Measurements from ENCODE around the gene ADH1C.

The ADH1C gene

GRCh38 chr4:99301376-99302164 is 51.0 kb downstream of the ADH1C start:
- DNase-seq (ENCODE audit: low spot score): no peak
- ATAC-seq (ENCODE audit: low read depth): no peak
- TF ChIP-seq, protein P1, sequence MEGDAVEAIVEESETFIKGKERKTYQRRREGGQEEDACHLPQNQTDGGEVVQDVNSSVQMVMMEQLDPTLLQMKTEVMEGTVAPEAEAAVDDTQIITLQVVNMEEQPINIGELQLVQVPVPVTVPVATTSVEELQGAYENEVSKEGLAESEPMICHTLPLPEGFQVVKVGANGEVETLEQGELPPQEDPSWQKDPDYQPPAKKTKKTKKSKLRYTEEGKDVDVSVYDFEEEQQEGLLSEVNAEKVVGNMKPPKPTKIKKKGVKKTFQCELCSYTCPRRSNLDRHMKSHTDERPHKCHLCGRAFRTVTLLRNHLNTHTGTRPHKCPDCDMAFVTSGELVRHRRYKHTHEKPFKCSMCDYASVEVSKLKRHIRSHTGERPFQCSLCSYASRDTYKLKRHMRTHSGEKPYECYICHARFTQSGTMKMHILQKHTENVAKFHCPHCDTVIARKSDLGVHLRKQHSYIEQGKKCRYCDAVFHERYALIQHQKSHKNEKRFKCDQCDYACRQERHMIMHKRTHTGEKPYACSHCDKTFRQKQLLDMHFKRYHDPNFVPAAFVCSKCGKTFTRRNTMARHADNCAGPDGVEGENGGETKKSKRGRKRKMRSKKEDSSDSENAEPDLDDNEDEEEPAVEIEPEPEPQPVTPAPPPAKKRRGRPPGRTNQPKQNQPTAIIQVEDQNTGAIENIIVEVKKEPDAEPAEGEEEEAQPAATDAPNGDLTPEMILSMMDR (IDR thresholded peaks at IDR 0.05; ENCODE audit: poor library complexity, severe bottlenecking): no peak
- H3K4me1 ChIP-seq (ENCODE audit: insufficient read depth, poor library complexity, severe bottlenecking): no peaks in the 10 kb centered on the region
- no peaks in the 10 kb centered on the region for H3K36me3 ChIP-seq (ENCODE audit: low read depth)
- H3K27ac ChIP-seq (ENCODE audit: poor library complexity, severe bottlenecking): no peak overlapping the region
- no peaks in the 10 kb centered on the region for H3K27me3 ChIP-seq (ENCODE audit: insufficient read depth, poor library complexity, severe bottlenecking)
- no peaks in the 10 kb centered on the region for H3K9me3 ChIP-seq (ENCODE audit: severe bottlenecking)
- no peak overlapping the region for H3K4me3 ChIP-seq (ENCODE audit: severe bottlenecking)

GRCh38 chr4:99300934-99301333 is 51.6 kb downstream of the ADH1C start:
- Histone ChIP-seq H3K27ac (ENCODE audit: poor library complexity, severe bottlenecking) (no peak overlapping the region), H3K4me1 (ENCODE audit: insufficient read depth, poor library complexity, severe bottlenecking) (no peaks in the 10 kb centered on the region), H3K27me3 (ENCODE audit: insufficient read depth, poor library complexity, severe bottlenecking) (no peaks in the 10 kb centered on the region), H3K9me3 (ENCODE audit: severe bottlenecking) (no peaks in the 10 kb centered on the region), H3K36me3 (ENCODE audit: low read depth) (no peaks in the 10 kb centered on the region), H3K4me3 (ENCODE audit: severe bottlenecking) (no peak overlapping the region)
- no peak for DNase-seq (ENCODE audit: low spot score)
- peak; percentile 46; the same call in 2 of the 3 replicates for ATAC-seq (ENCODE audit: low read depth)
- TF ChIP-seq, protein P1 (IDR thresholded peaks at IDR 0.05; ENCODE audit: poor library complexity, severe bottlenecking): no peak

- TF ChIP-seq, protein P1 (IDR thresholded peaks at IDR 0.05; ENCODE audit: poor library complexity, severe bottlenecking): no peak
- Histone ChIP-seq H3K27me3 (ENCODE audit: insufficient read depth, poor library complexity, severe bottlenecking) (no peaks in the 10 kb centered on the region), H3K4me1 (ENCODE audit: insufficient read depth, poor library complexity, severe bottlenecking) (no peaks in the 10 kb centered on the region), H3K27ac (ENCODE audit: poor library complexity, severe bottlenecking) (no peak overlapping the region), H3K9me3 (ENCODE audit: severe bottlenecking) (no peaks in the 10 kb centered on the region), H3K4me3 (ENCODE audit: severe bottlenecking) (no peak overlapping the region), H3K36me3 (ENCODE audit: low read depth) (no peaks in the 10 kb centered on the region)
- DNase-seq (ENCODE audit: low spot score) (no peak), ATAC-seq (ENCODE audit: low read depth) (no peak)
Observed at GRCh38 chr4:99293357-99293756, 59.2 kb downstream of the ADH1C start.

DNA sequence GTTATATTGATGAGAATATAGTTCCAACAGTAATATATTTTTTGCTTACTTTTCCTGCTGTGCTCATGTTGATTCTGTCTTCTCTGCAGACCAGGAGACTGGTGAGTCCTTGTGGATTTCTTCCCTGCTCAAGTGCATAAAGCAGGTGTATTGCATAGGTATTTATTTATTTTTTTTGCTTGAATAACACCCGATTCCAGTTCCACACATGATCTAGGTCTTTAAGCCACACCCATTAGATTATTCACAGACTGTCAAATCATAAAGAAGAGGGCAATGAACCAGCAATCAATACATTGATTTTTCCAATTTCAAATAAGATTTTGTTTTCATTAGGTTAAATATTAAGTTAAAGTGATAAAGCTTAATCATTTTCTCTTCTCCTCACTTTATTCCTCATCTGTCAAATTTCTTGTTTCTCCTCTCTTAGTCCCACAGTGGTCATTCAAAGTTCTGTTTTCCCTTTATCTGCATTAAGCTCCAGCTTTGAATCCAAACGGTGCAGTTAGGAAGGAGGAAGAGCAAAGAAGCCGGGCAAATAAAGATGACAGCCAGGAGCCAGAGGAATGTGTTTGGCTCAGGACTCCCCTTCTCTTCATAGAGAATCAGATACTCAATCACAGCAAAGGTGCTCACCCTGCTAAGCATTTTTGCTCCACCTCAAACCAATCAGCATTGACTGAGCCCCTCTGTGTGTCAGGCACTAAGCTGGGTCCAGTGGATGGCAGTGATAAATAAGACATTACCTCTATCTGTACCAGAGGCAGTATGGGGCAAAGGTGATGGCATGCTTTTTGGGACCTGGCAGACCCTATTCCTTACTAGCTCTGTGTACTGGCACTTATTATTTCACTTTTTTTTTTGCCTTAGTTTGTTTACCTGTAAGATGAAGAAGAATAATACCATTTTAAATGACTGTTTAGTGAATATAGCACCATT is 61.4 kb downstream of the ADH1C start, which contains the start of gene ADH1A:
TSS of gene ADH1A (minus strand) at position 138 of the 939 bp plus-strand sequence. CDS start at position 67, 71 bp downstream.
- ATAC-seq (ENCODE audit: low read depth): no peak
- Histone ChIP-seq H3K4me3 (ENCODE audit: severe bottlenecking) (no peak within 1 kb of the TSS), H3K4me1 (ENCODE audit: insufficient read depth, poor library complexity, severe bottlenecking) (no peaks in the 10 kb centered on the region), H3K9me3 (ENCODE audit: severe bottlenecking) (no peaks in the 10 kb centered on the region), H3K27me3 (ENCODE audit: insufficient read depth, poor library complexity, severe bottlenecking) (no peaks in the 10 kb centered on the region), H3K27ac (ENCODE audit: poor library complexity, severe bottlenecking) (no peak within 1 kb of the TSS), H3K36me3 (ENCODE audit: low read depth) (no peaks in the 10 kb centered on the region)
- DNase-seq (ENCODE audit: low spot score): no peak
- TF ChIP-seq, protein P1 (IDR thresholded peaks at IDR 0.05; ENCODE audit: poor library complexity, severe bottlenecking): no peak

Data from RWPE2 (cell line).